Measurements from ENCODE around the gene CSPG4. TPM values are rescaled to one million over a fixed set of nuclear protein-coding genes. Genes with fewer than 3 reads are reported as not detected.

Gene CSPG4
- total RNA-seq, 1 experiment from 2014 or later, result 2.0 TPM

- peaks cover 7% of the 10 kb centered on the region; the same call in 1 of the 2 replicates for H3K4me1 ChIP-seq (ENCODE audit: insufficient read depth, low read length)
- Mint-ChIP-seq H3K4me1 (peaks cover 22 to 33% of the 10 kb centered on the region in 2 experiments), H3K27ac (peak overlapping the region in 2 of 3 experiments; percentile 9 to 34; a peak in 1 of 7 replicates)
Measured at GRCh38 chr15:75695634-75696310, 16.9 kb downstream of the CSPG4 start.

More at GRCh38 chr15:75695634-75696310, 16.9 kb downstream of the CSPG4 start:
- TF ChIP-seq CTCF (conservative IDR thresholded peaks at IDR 0.05), result no peak
- no peaks in the 10 kb centered on the region for H3K9me3 ChIP-seq (ENCODE audit: control insufficient read depth, low read depth, low read length)
- WGBS (ENCODE audit: extremely low coverage, insufficient read length, low lambda C conversion rate), result no CpG with 5 or more reads among the region's 7 CpGs
- H3K27ac ChIP-seq (ENCODE audit: insufficient read length, low read depth, low read length), result no peak overlapping the region
- no peak overlapping the region for H2BK15ac ChIP-seq (ENCODE audit: low read depth, low read length)
- no peak overlapping the region for H3K9ac ChIP-seq (ENCODE audit: extremely low read depth, insufficient read length, low read length)
- H4K20me1 ChIP-seq (ENCODE audit: control insufficient read depth, insufficient read depth, insufficient read length), result no peaks in the 10 kb centered on the region
- no peaks in the 10 kb centered on the region for H3K9me3 Mint-ChIP-seq
- H3K4ac ChIP-seq (ENCODE audit: low read depth, low read length), result no peak overlapping the region
- H2BK12ac ChIP-seq (ENCODE audit: insufficient read length, low read depth, low read length), result no peak overlapping the region
- H4K8ac ChIP-seq (replicated peaks; ENCODE audit: insufficient read length, low read depth, low read length), result no peak overlapping the region
- no peak overlapping the region for H2BK5ac ChIP-seq (ENCODE audit: insufficient read length, low read length)
- no peak overlapping the region for H3T11ph ChIP-seq (ENCODE audit: low read length)
- no peak overlapping the region for H3K23ac ChIP-seq (ENCODE audit: insufficient read length, low read depth, low read length)
- H2BK120ac ChIP-seq (ENCODE audit: low read depth, low read length, poor library complexity, severe bottlenecking), result no peak overlapping the region
- no peaks in the 10 kb centered on the region for H3K79me1 ChIP-seq (ENCODE audit: insufficient read depth, low read depth, low read length, poor library complexity, severe bottlenecking)
- H3K4me3 Mint-ChIP-seq, result no peak overlapping the region
- no peak overlapping the region for H3K4me2 ChIP-seq (ENCODE audit: insufficient read depth, insufficient read length, low read length)
- H2BK20ac ChIP-seq (ENCODE audit: low read depth, low read length, poor library complexity, severe bottlenecking), result no peak overlapping the region
- H3K56ac ChIP-seq (ENCODE audit: insufficient read length, low read depth, low read length), result no peak overlapping the region
- H4K5ac ChIP-seq (ENCODE audit: insufficient read length, low read depth, low read length), result no peak overlapping the region
- H3K23me2 ChIP-seq (ENCODE audit: insufficient read length, low read depth, low read length, poor library complexity, severe bottlenecking), result no peaks in the 10 kb centered on the region
- H4K91ac ChIP-seq (ENCODE audit: insufficient read length, low read depth, low read length), result no peak overlapping the region
- H3K36me3 Mint-ChIP-seq (ENCODE audit: insufficient read depth in 1 of 3, low read depth in 3 of 3), result no peaks in the 10 kb centered on the region; a peak in 1 of 7 replicates
- peaks cover 9% of the 10 kb centered on the region for H3K27me3 Mint-ChIP-seq (ENCODE audit: low read depth)
- no peak overlapping the region for H2AFZ ChIP-seq (ENCODE audit: low read length)
- H3K14ac ChIP-seq (ENCODE audit: insufficient read depth, low read length), result no peak overlapping the region
- no peaks in the 10 kb centered on the region for H3K27me3 ChIP-seq (ENCODE audit: insufficient read depth, low read length)
- H3K79me2 ChIP-seq (ENCODE audit: insufficient read depth, low read length), result no peaks in the 10 kb centered on the region
- H3K18ac ChIP-seq (ENCODE audit: insufficient read length, low read depth, low read length), result no peak overlapping the region
- H2AK5ac ChIP-seq (ENCODE audit: insufficient read length, low read length), result no peak overlapping the region
- DNase-seq, result no peak

Measured in H9 (cell line).